Measurements from ENCODE around the gene ADRA2C.

The ADRA2C gene

GRCh38 chr4:3766036-3766784 is at the start of gene ADRA2C:
Gene ADRA2C (plus strand): TSS chr4:3766385. CDS start chr4:3766607, 222 bp downstream.
- no peaks in the 10 kb centered on the region for H3K4me1 Mint-ChIP-seq
- H3K4me3 Mint-ChIP-seq: peak within 1 kb of the TSS; percentile 47
- no peak for DNase-seq (ENCODE audit: low spot score in 2 of 2)
- ATAC-seq (replicated peaks; ENCODE audit: extremely low read depth, poor library complexity, severe bottlenecking): no peak
- peaks cover 46% of the 10 kb centered on the region for H3K27me3 Mint-ChIP-seq
- H3K27ac Mint-ChIP-seq (ENCODE audit: low read depth): no peak within 1 kb of the TSS
- no peaks in the 10 kb centered on the region for H3K9me3 Mint-ChIP-seq
- peaks cover under 1% of the 10 kb centered on the region for H3K36me3 Mint-ChIP-seq (ENCODE audit: insufficient read depth)

- DNase-seq (ENCODE audit: low spot score in 2 of 2): no peak
- no peak overlapping the region for H3K27ac Mint-ChIP-seq (ENCODE audit: low read depth)
- H3K4me1 Mint-ChIP-seq: no peaks in the 10 kb centered on the region
- H3K9me3 Mint-ChIP-seq: peaks cover 5% of the 10 kb centered on the region
- H3K27me3 Mint-ChIP-seq: peaks cover 42% of the 10 kb centered on the region
- no peak for ATAC-seq (replicated peaks; ENCODE audit: extremely low read depth, poor library complexity, severe bottlenecking)
- H3K4me3 Mint-ChIP-seq: no peak overlapping the region
- no peaks in the 10 kb centered on the region for H3K36me3 Mint-ChIP-seq (ENCODE audit: insufficient read depth)
These were observed 49.5 kb upstream of the ADRA2C start for GRCh38 chr4:3716631-3717235.

GRCh38 chr4:3717241-3717640 is 48.9 kb upstream of the ADRA2C start:
- H3K4me3 Mint-ChIP-seq: no peak overlapping the region
- H3K36me3 Mint-ChIP-seq (ENCODE audit: insufficient read depth): no peaks in the 10 kb centered on the region
- peaks cover 5% of the 10 kb centered on the region for H3K9me3 Mint-ChIP-seq
- no peak overlapping the region for H3K27ac Mint-ChIP-seq (ENCODE audit: low read depth)
- peaks cover 45% of the 10 kb centered on the region for H3K27me3 Mint-ChIP-seq
- H3K4me1 Mint-ChIP-seq: no peaks in the 10 kb centered on the region
- ATAC-seq (replicated peaks; ENCODE audit: extremely low read depth, poor library complexity, severe bottlenecking) (no peak), DNase-seq (ENCODE audit: low spot score in 2 of 2) (no peak)

GRCh38 chr4:3718462-3718861 is 47.7 kb upstream of the ADRA2C start:
- Mint-ChIP-seq H3K4me3 (no peak overlapping the region), H3K27ac (ENCODE audit: low read depth) (no peak overlapping the region), H3K27me3 (peaks cover 45% of the 10 kb centered on the region), H3K9me3 (peaks cover 5% of the 10 kb centered on the region), H3K36me3 (ENCODE audit: insufficient read depth) (no peaks in the 10 kb centered on the region), H3K4me1 (no peaks in the 10 kb centered on the region)
- no peak for DNase-seq (ENCODE audit: low spot score in 2 of 2)
- no peak for ATAC-seq (replicated peaks; ENCODE audit: extremely low read depth, poor library complexity, severe bottlenecking)

GRCh38 chr4:3719191-3719590 is 47.0 kb upstream of the ADRA2C start:
- Mint-ChIP-seq H3K36me3 (ENCODE audit: insufficient read depth) (no peaks in the 10 kb centered on the region), H3K4me3 (no peak overlapping the region), H3K27ac (ENCODE audit: low read depth) (no peak overlapping the region), H3K9me3 (peaks cover 5% of the 10 kb centered on the region), H3K4me1 (no peaks in the 10 kb centered on the region), H3K27me3 (peaks cover 48% of the 10 kb centered on the region)
- ATAC-seq (replicated peaks; ENCODE audit: extremely low read depth, poor library complexity, severe bottlenecking): no peak
- DNase-seq (ENCODE audit: low spot score in 2 of 2): no peak

- no peak overlapping the region for H3K4me3 Mint-ChIP-seq
- H3K27ac Mint-ChIP-seq (ENCODE audit: low read depth): no peak overlapping the region
- ATAC-seq (replicated peaks; ENCODE audit: extremely low read depth, poor library complexity, severe bottlenecking) (no peak), DNase-seq (ENCODE audit: low spot score in 2 of 2) (no peak)
- H3K9me3 Mint-ChIP-seq: peaks cover 5% of the 10 kb centered on the region
- no peaks in the 10 kb centered on the region for H3K4me1 Mint-ChIP-seq
- no peaks in the 10 kb centered on the region for H3K36me3 Mint-ChIP-seq (ENCODE audit: insufficient read depth)
- peaks cover 54% of the 10 kb centered on the region for H3K27me3 Mint-ChIP-seq
These were observed 46.3 kb upstream of the ADRA2C start for GRCh38 chr4:3719836-3720235.

- no peak for DNase-seq (ENCODE audit: low spot score in 2 of 2)
- Mint-ChIP-seq H3K27me3 (peaks cover 57% of the 10 kb centered on the region), H3K27ac (ENCODE audit: low read depth) (no peak overlapping the region), H3K9me3 (peaks cover 5% of the 10 kb centered on the region), H3K36me3 (ENCODE audit: insufficient read depth) (no peaks in the 10 kb centered on the region), H3K4me1 (no peaks in the 10 kb centered on the region), H3K4me3 (no peak overlapping the region)
- no peak for ATAC-seq (replicated peaks; ENCODE audit: extremely low read depth, poor library complexity, severe bottlenecking)
These were observed 45.7 kb upstream of the ADRA2C start for GRCh38 chr4:3720466-3720865.

GRCh38 chr4:3721186-3721585 is 45.0 kb upstream of the ADRA2C start:
- H3K4me1 Mint-ChIP-seq: no peaks in the 10 kb centered on the region
- H3K9me3 Mint-ChIP-seq: peaks cover 5% of the 10 kb centered on the region
- DNase-seq (ENCODE audit: low spot score in 2 of 2): no peak
- ATAC-seq (replicated peaks; ENCODE audit: extremely low read depth, poor library complexity, severe bottlenecking): no peak
- H3K36me3 Mint-ChIP-seq (ENCODE audit: insufficient read depth): no peaks in the 10 kb centered on the region
- H3K27ac Mint-ChIP-seq (ENCODE audit: low read depth): no peak overlapping the region
- no peak overlapping the region for H3K4me3 Mint-ChIP-seq
- H3K27me3 Mint-ChIP-seq: peaks cover 57% of the 10 kb centered on the region

GRCh38 chr4:3721627-3722026 is 44.6 kb upstream of the ADRA2C start:
- Mint-ChIP-seq H3K27me3 (peaks cover 57% of the 10 kb centered on the region), H3K4me1 (no peaks in the 10 kb centered on the region)

GRCh38 chr4:3722446-3723231 is 43.5 kb upstream of the ADRA2C start:
- H3K9me3 Mint-ChIP-seq: peaks cover 5% of the 10 kb centered on the region
- no peaks in the 10 kb centered on the region for H3K4me1 Mint-ChIP-seq
- DNase-seq (ENCODE audit: low spot score in 2 of 2): no peak
- peaks cover 57% of the 10 kb centered on the region for H3K27me3 Mint-ChIP-seq
- H3K27ac Mint-ChIP-seq (ENCODE audit: low read depth): no peak overlapping the region
- H3K4me3 Mint-ChIP-seq: no peak overlapping the region
- no peak for ATAC-seq (replicated peaks; ENCODE audit: extremely low read depth, poor library complexity, severe bottlenecking)
- H3K36me3 Mint-ChIP-seq (ENCODE audit: insufficient read depth): no peaks in the 10 kb centered on the region

More at GRCh38 chr4:3721627-3722026, 44.6 kb upstream of the ADRA2C start:
- Mint-ChIP-seq H3K27ac (ENCODE audit: low read depth) (no peak overlapping the region), H3K4me3 (no peak overlapping the region), H3K9me3 (peaks cover 5% of the 10 kb centered on the region), H3K36me3 (ENCODE audit: insufficient read depth) (no peaks in the 10 kb centered on the region)
- ATAC-seq (replicated peaks; ENCODE audit: extremely low read depth, poor library complexity, severe bottlenecking) (no peak), DNase-seq (ENCODE audit: low spot score in 2 of 2) (no peak)

- Mint-ChIP-seq H3K4me1 (no peaks in the 10 kb centered on the region), H3K27me3 (peaks cover 51% of the 10 kb centered on the region), H3K9me3 (peaks cover 5% of the 10 kb centered on the region), H3K27ac (ENCODE audit: low read depth) (no peak overlapping the region), H3K36me3 (ENCODE audit: insufficient read depth) (no peaks in the 10 kb centered on the region), H3K4me3 (no peak overlapping the region)
- ATAC-seq (replicated peaks; ENCODE audit: extremely low read depth, poor library complexity, severe bottlenecking): no peak
- no peak for DNase-seq (ENCODE audit: low spot score in 2 of 2)
These were observed 42.9 kb upstream of the ADRA2C start for GRCh38 chr4:3723232-3723642.

- no peak for ATAC-seq (replicated peaks; ENCODE audit: extremely low read depth, poor library complexity, severe bottlenecking)
- Mint-ChIP-seq H3K36me3 (ENCODE audit: insufficient read depth) (no peaks in the 10 kb centered on the region), H3K27me3 (peaks cover 47% of the 10 kb centered on the region), H3K4me3 (no peak overlapping the region), H3K4me1 (no peaks in the 10 kb centered on the region), H3K9me3 (no peaks in the 10 kb centered on the region), H3K27ac (ENCODE audit: low read depth) (no peak overlapping the region)
- no peak for DNase-seq (ENCODE audit: low spot score in 2 of 2)
These were observed 41.6 kb upstream of the ADRA2C start for GRCh38 chr4:3724319-3725231.

Data from central memory CD8-positive, alpha-beta T cell (primary cell).